NCI-H345 (cell line): ENCODE measurements around the gene PUDP.
A peak's percentile ranks its signal among the peaks of the same experiment; 100 is the strongest.
"Not testable (repeated sequence)": the region's sequence is repeated elsewhere in the genome, so short reads cannot be mapped to it uniquely, and the experiment has no call there.

ENCODE experiments used
- DNase-seq: peaks from one replicate; lab custom pipeline; 2025; lab: John Stamatoyannopoulos, UW

The PUDP gene

GRCh38 chrX:7028246-7028645 lies 119.7 kb downstream of the PUDP start:
- no peak for DNase-seq

GRCh38 chrX:7027071-7027470 lies 120.9 kb downstream of the PUDP start:
- peak; percentile 27 for DNase-seq

- not testable (repeated sequence) for DNase-seq
These were observed 121.6 kb downstream of the PUDP start for GRCh38 chrX:7026365-7026764.

GRCh38 chrX:7025471-7025870 lies 122.5 kb downstream of the PUDP start:
- DNase-seq: no peak

GRCh38 chrX:7024850-7025249 lies 123.1 kb downstream of the PUDP start:
- no peak for DNase-seq

GRCh38 chrX:7022996-7023395 lies 125.0 kb downstream of the PUDP start:
- DNase-seq: not testable (repeated sequence)

GRCh38 chrX:7021991-7022390 lies 126.0 kb downstream of the PUDP start:
- DNase-seq: no peak

GRCh38 chrX:7019555-7019954 lies 128.4 kb downstream of the PUDP start:
- DNase-seq: no peak

- not testable (repeated sequence) for DNase-seq
These were observed 135.6 kb downstream of the PUDP start for GRCh38 chrX:7012262-7012834.

- DNase-seq: not testable (repeated sequence)
These were observed 137.1 kb downstream of the PUDP start for GRCh38 chrX:7010897-7011296.

GRCh38 chrX:7007328-7007727 lies 140.6 kb downstream of the PUDP start:
- not testable (repeated sequence) for DNase-seq
